Smooth muscle cell (in vitro differentiated cells): Measurements from ENCODE around the gene UBE2J2. TPM values are rescaled to one million over a fixed set of nuclear protein-coding genes. Genes with fewer than 3 reads are reported as not detected.
A peak's percentile ranks its signal among the peaks of the same experiment; 100 is the strongest.

Source experiments
- DNase-seq: peaks from one replicate; lab custom pipeline; 2025; ENCODE audit not compliant: unreplicated experiment; lab: John Stamatoyannopoulos, UW
- H2AFZ ChIP-seq: fragments of 200-600 bp; sonication (generic); 2 replicates; pipeline ENCODE4 v1.6.0; 2016; ENCODE audit warnings: antibody characterized with exemption, low read depth, mild to moderate bottlenecking
- H3F3A ChIP-seq: fragments of 200-600 bp; sonication (generic); 2 replicates; pipeline ENCODE4 v1.6.0; 2017; ENCODE audit warnings: antibody characterized with exemption, low read depth
- H3K27ac ChIP-seq: fragments of 200-600 bp; sonication (generic); 2 replicates; pipeline ENCODE4 v1.5.1; 2016; ENCODE audit warnings: low read depth, mild to moderate bottlenecking
- H3K27me3 ChIP-seq: fragments of 200-600 bp; sonication (generic); 2 replicates; pipeline ENCODE4 v1.6.1; 2016; ENCODE audit warnings: low read depth, mild to moderate bottlenecking
- H3K36me3 ChIP-seq: fragments of 200-600 bp; sonication (generic); 2 replicates; pipeline ENCODE4 v1.5.1; 2016; ENCODE audit warnings: low read depth
- H3K4me1 ChIP-seq: fragments of 200-600 bp; sonication (generic); 2 replicates; pipeline ENCODE4 v1.5.1; 2016; ENCODE audit warnings: low read depth
- H3K4me2 ChIP-seq: fragments of 200-600 bp; sonication (generic); 2 replicates; pipeline ENCODE4 v1.6.0; 2016; ENCODE audit warnings: mild to moderate bottlenecking
- H3K4me3 ChIP-seq: fragments of 200-600 bp; sonication (generic); 2 replicates; pipeline ENCODE4 v1.5.1; 2016; ENCODE audit warnings: mild to moderate bottlenecking
- H3K79me2 ChIP-seq: fragments of 200-600 bp; sonication (generic); 2 replicates; pipeline ENCODE4 v1.6.0; 2016; ENCODE audit warnings: low read depth, mild to moderate bottlenecking
- H3K9ac ChIP-seq: fragments of 200-600 bp; sonication (generic); 2 replicates; pipeline ENCODE4 v1.6.0; 2016; ENCODE audit warnings: low read depth
- H3K9me3 ChIP-seq: fragments of 200-600 bp; sonication (generic); replicated peaks from 2 replicates; pipeline ENCODE4 v1.5.1; 2016; ENCODE audit warnings: low read depth
- H4K20me1 ChIP-seq: fragments of 200-600 bp; sonication (generic); 2 replicates; pipeline ENCODE4 v1.6.0; 2016; ENCODE audit warnings: low read depth
- CTCF ChIP-seq: fragments of 200-600 bp; sonication (generic); IDR thresholded peaks from 2 replicates; pipeline ENCODE4 v1.5.1; 2017; ENCODE audit warnings: borderline replicate concordance, mild to moderate bottlenecking, antibody characterized with exemption; ENCODE audit not compliant: insufficient read depth, poor library complexity, severe bottlenecking
- WGBS: methylation state at CpG from one replicate; pipeline ENCODE4 v1.1.7; 2016; ENCODE audit warnings: low lambda C conversion rate; 5-methylcytosine and 5-hydroxymethylcytosine counted together
- polyA plus RNA-seq: library from polyadenylated mRNA; unstranded; fragments of >200 nt; fragmentation: Nextera tagmentation; extraction: Ambion mirVana; gene quantifications from 2 replicates; pipeline ENCODE4 v1.2.1, GENCODE V29; 2016
- total RNA-seq: library from RNA; depleted of rRNA; stranded (reverse); fragments of >200 nt; gene quantifications from 2 replicates; pipeline ENCODE4 v1.2.3, GENCODE V29; 2014

The UBE2J2 gene
- total and polyA plus RNA-seq, 2 experiments from 2014 or later = 30.2 to 72.9 TPM

- no peak overlapping the region for H3K4me2 ChIP-seq
- H3K9me3 ChIP-seq = no peaks in the 10 kb centered on the region
- no peak overlapping the region for H3K9ac ChIP-seq
- no peaks in the 10 kb centered on the region for H3K36me3 ChIP-seq
- DNase-seq = no peak
- H4K20me1 ChIP-seq = peaks cover 7% of the 10 kb centered on the region
- H2AFZ ChIP-seq = no peak overlapping the region
- H3K27ac ChIP-seq = no peak overlapping the region
- H3K4me3 ChIP-seq = no peak overlapping the region
- no peaks in the 10 kb centered on the region for H3F3A ChIP-seq
- TF ChIP-seq CTCF = no peak
- peaks cover 22% of the 10 kb centered on the region for H3K79me2 ChIP-seq
- peaks cover 7% of the 10 kb centered on the region for H3K4me1 ChIP-seq
- no peaks in the 10 kb centered on the region for H3K27me3 ChIP-seq
- WGBS = 95% methylated on average over 27 of the region's 27 CpGs
Measured at GRCh38 chr1:1235016-1235744, 38.5 kb downstream of the UBE2J2 start.

- H3K9me3 ChIP-seq = no peaks in the 10 kb centered on the region
- H3K9ac ChIP-seq = no peak overlapping the region
- H3K27me3 ChIP-seq = no peaks in the 10 kb centered on the region
- no peak for DNase-seq
- peaks cover 31% of the 10 kb centered on the region for H3K79me2 ChIP-seq
- H3K27ac ChIP-seq = no peak overlapping the region
- peaks cover 14% of the 10 kb centered on the region for H4K20me1 ChIP-seq
- no peak for TF ChIP-seq CTCF
- peaks cover 7% of the 10 kb centered on the region for H3K4me1 ChIP-seq
- H2AFZ ChIP-seq = no peak overlapping the region
- 97% methylated on average over 28 of the region's 28 CpGs for WGBS
- no peaks in the 10 kb centered on the region for H3K36me3 ChIP-seq
- H3K4me3 ChIP-seq = no peak overlapping the region
- H3K4me2 ChIP-seq = no peak overlapping the region
- no peaks in the 10 kb centered on the region for H3F3A ChIP-seq
Measured at GRCh38 chr1:1234180-1234808, 39.4 kb downstream of the UBE2J2 start.

GRCh38 chr1:1233567-1233892 is 40.1 kb downstream of the UBE2J2 start:
- Histone ChIP-seq H3K4me3 (no peak overlapping the region), H3K9me3 (no peaks in the 10 kb centered on the region), H3K9ac (no peak overlapping the region), H3K4me2 (peak overlapping the region; percentile 54), H3K27me3 (no peaks in the 10 kb centered on the region), H3K79me2 (peaks cover 38% of the 10 kb centered on the region), H4K20me1 (peaks cover 22% of the 10 kb centered on the region), H3F3A (no peaks in the 10 kb centered on the region), H3K27ac (no peak overlapping the region), H3K4me1 (peaks cover 7% of the 10 kb centered on the region), H2AFZ (no peak overlapping the region), H3K36me3 (no peaks in the 10 kb centered on the region)
- DNase-seq = no peak
- no peak for TF ChIP-seq CTCF
- 97% methylated on average over 15 of the region's 15 CpGs for WGBS
